Fibroblast of lung (primary cell): ENCODE data around the gene ADAP1. TPM values are rescaled to one million over a fixed set of nuclear protein-coding genes. Genes with fewer than 3 reads are reported as not detected.

Experiments
- DNase-seq, 2 donors: peaks; one replicate each; pipeline versions ENCODE4 v3.0.0 to v3.0.0-alpha.2; 2010; ENCODE audit warnings: low read depth in 2 of 2
- H2AFZ ChIP-seq: 2 replicates; pipeline ENCODE4 v1.5.1; 2012; ENCODE audit warnings: low read length, control low read depth, inconsistent platforms
- H3K27ac ChIP-seq: 2 replicates; pipeline ENCODE4 v1.5.1; 2011; ENCODE audit warnings: low read length, control low read depth; ENCODE audit not compliant: insufficient read depth
- H3K27me3 ChIP-seq: 2 replicates; pipeline ENCODE4 v1.5.1; 2011; ENCODE audit warnings: mild to moderate bottlenecking, low read length; ENCODE audit not compliant: control insufficient read depth, insufficient read depth
- H3K36me3 ChIP-seq: 2 replicates; pipeline ENCODE4 v1.5.1; 2011; ENCODE audit warnings: low read length; ENCODE audit not compliant: control insufficient read depth, insufficient read depth
- H3K4me1 ChIP-seq: 2 replicates; pipeline ENCODE4 v1.5.1; 2011; ENCODE audit warnings: low read length; ENCODE audit not compliant: control insufficient read depth, insufficient read depth; ENCODE audit errors: extremely low read depth
- H3K4me2 ChIP-seq: 2 replicates; pipeline ENCODE4 v1.5.1; 2011; ENCODE audit warnings: low read length, control low read depth; ENCODE audit not compliant: insufficient read depth; ENCODE audit errors: extremely low read depth
- H3K4me3 ChIP-seq, 4 experiments: fragments of 200-600 bp in 1 of 4; sonication (generic) in 1 of 4; replicated peaks in 1 of 4; 2 replicates each; pipeline ENCODE4 v1.5.1; 2011 to 2016; ENCODE audit warnings: low read length in 4 of 4, low read depth in 3 of 4, mild to moderate bottlenecking in 3 of 4, control low read depth in 2 of 4, inconsistent platforms in 1 of 4, mixed read lengths in 1 of 4; ENCODE audit not compliant: insufficient read depth in 1 of 4; ENCODE audit errors: control extremely low read depth in 1 of 4
- H3K79me2 ChIP-seq: 2 replicates; pipeline ENCODE4 v1.5.1; 2012; ENCODE audit warnings: mild to moderate bottlenecking, low read length, inconsistent platforms; ENCODE audit not compliant: control insufficient read depth, insufficient read depth
- H3K9ac ChIP-seq: 2 replicates; pipeline ENCODE4 v1.5.1; 2011; ENCODE audit warnings: mild to moderate bottlenecking, low read length, control low read depth; ENCODE audit not compliant: insufficient read depth
- H3K9me3 ChIP-seq: 2 replicates; pipeline ENCODE4 v1.5.1; 2012; ENCODE audit warnings: low read depth, low read length; ENCODE audit not compliant: control insufficient read depth, insufficient read depth
- H4K20me1 ChIP-seq: 2 replicates; pipeline ENCODE4 v1.5.1; 2011; ENCODE audit warnings: low read length; ENCODE audit not compliant: control insufficient read depth, insufficient read depth; ENCODE audit errors: extremely low read depth
- EZH2 ChIP-seq: IDR thresholded peaks from 2 replicates; pipeline ENCODE4 v1.5.1; 2012; ENCODE audit warnings: low read length, control low read depth, mild to moderate bottlenecking; ENCODE audit errors: missing control alignments
- polyA plus RNA-seq, 2 donors: library from polyadenylated mRNA; depleted of rRNA in 1 of 2; stranded (reverse) in 1 of 2; unstranded in 1 of 2; fragments of >200 nt; gene quantifications; 2 replicates each; pipeline ENCODE4 v1.2.1, GENCODE V29; 2011 to 2012; ENCODE audit warnings: missing spikeins in 1 of 2
- total RNA-seq: library from RNA; depleted of rRNA; stranded (reverse); fragments of >200 nt; gene quantifications from 2 replicates; pipeline ENCODE4 v1.2.1, GENCODE V29; 2014
- TF ChIP-seq, protein P1 (sequence below), 2 donors: IDR thresholded peaks in 1 of 2; conservative IDR thresholded peaks in 1 of 2; 1 replicate in 1 of 2; 2 replicates in 1 of 2; pipeline ENCODE4 v1.5.1; 2011 to 2012; ENCODE audit warnings: low read length in 2 of 2, control low read depth in 1 of 2, inconsistent platforms in 1 of 2, low read depth in 1 of 2, mild to moderate bottlenecking in 1 of 2

The ADAP1 gene
- total and polyA plus RNA-seq, 2 donors (not counting 1 experiment from before 2014, with no cell fraction given): 1.1 to 2.3 TPM

DNA sequence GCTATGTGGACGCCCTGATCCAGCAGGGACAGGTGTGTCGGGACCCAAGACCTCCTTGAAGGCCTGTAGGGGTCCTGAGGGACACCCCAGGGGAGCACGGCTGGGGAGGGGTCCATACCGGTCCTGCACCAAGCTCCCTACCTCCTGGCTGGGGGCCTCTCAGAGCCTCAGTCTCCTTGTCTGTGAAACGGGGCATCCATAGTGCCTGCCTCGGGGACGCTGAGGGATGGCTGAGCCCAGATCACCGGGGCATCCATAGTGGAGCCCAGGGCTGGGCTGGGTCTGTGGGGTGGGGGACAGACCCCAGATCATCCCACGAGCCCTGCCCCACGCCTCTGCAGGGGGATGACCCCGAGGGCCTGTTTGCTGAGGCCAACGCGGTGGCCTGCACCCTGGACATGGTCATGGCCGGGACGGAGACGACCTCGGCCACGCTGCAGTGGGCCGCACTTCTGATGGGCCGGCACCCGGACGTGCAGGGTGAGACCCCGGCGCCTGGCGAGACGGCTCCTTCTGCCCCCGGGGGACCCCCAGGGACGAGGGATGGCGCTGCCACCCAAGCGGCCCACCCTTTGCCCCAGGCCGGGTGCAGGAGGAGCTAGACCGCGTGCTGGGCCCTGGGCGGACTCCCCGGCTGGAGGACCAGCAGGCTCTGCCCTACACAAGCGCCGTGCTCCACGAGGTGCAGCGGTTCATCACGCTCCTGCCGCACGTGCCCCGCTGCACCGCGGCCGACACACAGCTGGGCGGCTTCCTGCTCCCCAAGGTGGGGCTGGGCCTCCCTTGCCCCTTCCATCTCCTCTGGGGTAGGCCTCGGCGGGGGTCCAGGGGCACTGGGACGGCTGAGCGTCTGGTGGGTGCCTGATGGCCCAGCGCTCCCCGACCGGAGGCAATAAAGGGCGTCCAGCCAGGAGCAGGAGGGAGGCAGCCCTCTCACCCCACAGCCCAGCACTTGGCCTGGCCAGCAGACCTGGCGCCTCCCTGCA, 32.6 kb upstream of the ADAP1 start:
- no peak for TF ChIP-seq EZH2
- TF ChIP-seq, protein P1, sequence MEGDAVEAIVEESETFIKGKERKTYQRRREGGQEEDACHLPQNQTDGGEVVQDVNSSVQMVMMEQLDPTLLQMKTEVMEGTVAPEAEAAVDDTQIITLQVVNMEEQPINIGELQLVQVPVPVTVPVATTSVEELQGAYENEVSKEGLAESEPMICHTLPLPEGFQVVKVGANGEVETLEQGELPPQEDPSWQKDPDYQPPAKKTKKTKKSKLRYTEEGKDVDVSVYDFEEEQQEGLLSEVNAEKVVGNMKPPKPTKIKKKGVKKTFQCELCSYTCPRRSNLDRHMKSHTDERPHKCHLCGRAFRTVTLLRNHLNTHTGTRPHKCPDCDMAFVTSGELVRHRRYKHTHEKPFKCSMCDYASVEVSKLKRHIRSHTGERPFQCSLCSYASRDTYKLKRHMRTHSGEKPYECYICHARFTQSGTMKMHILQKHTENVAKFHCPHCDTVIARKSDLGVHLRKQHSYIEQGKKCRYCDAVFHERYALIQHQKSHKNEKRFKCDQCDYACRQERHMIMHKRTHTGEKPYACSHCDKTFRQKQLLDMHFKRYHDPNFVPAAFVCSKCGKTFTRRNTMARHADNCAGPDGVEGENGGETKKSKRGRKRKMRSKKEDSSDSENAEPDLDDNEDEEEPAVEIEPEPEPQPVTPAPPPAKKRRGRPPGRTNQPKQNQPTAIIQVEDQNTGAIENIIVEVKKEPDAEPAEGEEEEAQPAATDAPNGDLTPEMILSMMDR (conservative IDR thresholded peaks at IDR 0.05 in 1 of 2, IDR thresholded peaks at IDR 0.05 in 1 of 2; ENCODE audit: low read depth in 1 of 2, low read length in 2 of 2): no peak
- no peaks in the 10 kb centered on the region for H3K79me2 ChIP-seq
- no peak for DNase-seq
- no peaks in the 10 kb centered on the region for H3K9me3 ChIP-seq
- H2AFZ ChIP-seq: no peak overlapping the region
- no peak overlapping the region for H3K9ac ChIP-seq
- no peaks in the 10 kb centered on the region for H3K36me3 ChIP-seq
- H3K27me3 ChIP-seq: peaks cover 4% of the 10 kb centered on the region
- no peak overlapping the region for H3K27ac ChIP-seq
- no peak overlapping the region for H3K4me3 ChIP-seq
- H3K4me2 ChIP-seq: no peak overlapping the region
- H3K4me1 ChIP-seq: peaks cover 3% of the 10 kb centered on the region
- no peaks in the 10 kb centered on the region for H4K20me1 ChIP-seq

DNA sequence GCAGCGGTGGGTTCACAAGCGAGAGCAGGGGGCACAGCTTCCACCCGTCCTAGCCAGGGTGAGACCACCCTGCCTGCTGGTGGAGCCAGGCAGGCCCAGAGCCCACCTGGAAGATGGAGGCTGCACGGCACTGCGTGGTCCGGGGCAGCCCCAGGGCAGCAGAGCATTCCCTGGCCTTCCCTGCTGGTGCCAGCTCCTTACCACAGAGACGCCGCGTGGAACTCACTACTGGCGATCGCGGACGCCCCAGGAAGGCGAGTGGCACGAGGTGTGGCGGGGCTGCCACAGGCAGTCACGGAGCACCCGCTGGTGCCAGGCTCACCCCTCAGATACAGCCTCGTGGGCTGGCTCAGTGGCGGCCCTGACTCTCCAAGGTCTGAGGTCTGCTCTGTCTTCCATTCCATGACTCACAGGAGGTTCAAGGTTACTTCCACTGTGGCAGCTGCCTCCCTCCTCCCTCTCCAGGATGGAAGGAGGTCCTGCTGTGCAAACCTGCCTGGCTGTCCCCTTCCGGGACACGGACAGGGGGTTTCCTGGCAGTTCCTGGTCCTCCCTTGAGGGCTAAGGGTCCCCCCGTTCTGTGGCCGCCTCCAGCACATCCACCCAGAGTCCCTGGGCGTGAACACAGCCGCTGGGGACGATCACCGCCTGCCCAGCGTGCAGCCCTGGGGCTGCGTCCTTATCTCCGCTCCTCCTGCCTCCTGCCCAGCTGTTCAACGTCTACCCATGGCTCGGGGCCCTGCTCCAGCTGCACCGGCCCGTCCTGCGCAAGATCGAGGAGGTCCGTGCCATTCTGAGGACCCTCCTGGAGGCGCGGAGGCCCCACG, 31.6 kb upstream of the ADAP1 start:
- Histone ChIP-seq H2AFZ (peak overlapping the region; percentile 7), H3K79me2 (no peaks in the 10 kb centered on the region), H3K4me1 (peaks cover 3% of the 10 kb centered on the region), H3K27ac (no peak overlapping the region), H3K9ac (no peak overlapping the region), H3K4me3 (no peak overlapping the region), H3K27me3 (no peaks in the 10 kb centered on the region), H4K20me1 (no peaks in the 10 kb centered on the region), H3K36me3 (no peaks in the 10 kb centered on the region), H3K4me2 (peak overlapping the region; percentile 8), H3K9me3 (no peaks in the 10 kb centered on the region)
- peak; percentile 29 to 39 for DNase-seq
- no peak for TF ChIP-seq EZH2
- TF ChIP-seq, protein P1 (conservative IDR thresholded peaks at IDR 0.05 in 1 of 2, IDR thresholded peaks at IDR 0.05 in 1 of 2; ENCODE audit: low read depth in 1 of 2, low read length in 2 of 2): no peak

DNA sequence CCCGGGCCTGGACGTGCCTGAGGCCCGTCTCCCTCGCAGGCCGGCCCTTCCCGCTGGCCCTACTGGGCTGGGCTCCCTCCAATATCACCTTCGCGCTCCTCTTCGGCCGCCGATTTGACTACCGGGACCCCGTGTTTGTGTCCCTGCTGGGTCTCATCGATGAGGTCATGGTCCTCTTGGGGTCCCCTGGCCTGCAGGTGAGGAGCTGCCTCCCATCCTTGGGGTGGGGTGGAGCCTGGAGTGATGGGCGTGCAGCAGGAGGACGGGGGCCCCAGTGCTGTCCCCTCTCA, 30.6 kb upstream of the ADAP1 start:
- Histone ChIP-seq H3K4me3 (no peak overlapping the region), H3K9ac (no peak overlapping the region), H3K27me3 (no peaks in the 10 kb centered on the region), H4K20me1 (no peaks in the 10 kb centered on the region), H3K4me2 (no peak overlapping the region), H3K27ac (no peak overlapping the region), H2AFZ (no peak overlapping the region), H3K36me3 (no peaks in the 10 kb centered on the region), H3K4me1 (peaks cover 3% of the 10 kb centered on the region), H3K79me2 (no peaks in the 10 kb centered on the region), H3K9me3 (no peaks in the 10 kb centered on the region)
- TF ChIP-seq, protein P1 (conservative IDR thresholded peaks at IDR 0.05 in 1 of 2, IDR thresholded peaks at IDR 0.05 in 1 of 2; ENCODE audit: low read depth in 1 of 2, low read length in 2 of 2): no peak
- TF ChIP-seq EZH2: no peak
- DNase-seq: no peak
